ENCODE data around the gene TRAPPC1. TPM values are rescaled to one million over a fixed set of nuclear protein-coding genes. Genes with fewer than 3 reads are reported as not detected.

The TRAPPC1 gene
- total and polyA plus RNA-seq, 3 donors from 2014 or later, result 76.1 to 115 (median 96.1) TPM

GRCh38 chr17:7894226-7894625, 37.5 kb downstream of the TRAPPC1 start:
- no peak overlapping the region for H3K27ac ChIP-seq
- DNase-seq, result no peak
- H3K9me3 ChIP-seq, result no peaks in the 10 kb centered on the region
- intact Hi-C loops (cut with DNase I; ENCODE audit: low total_unique reads), result no loop called here
- H3K4me3 ChIP-seq, result no peak overlapping the region
- H3K4me1 ChIP-seq, result peaks cover 10% of the 10 kb centered on the region
- WGBS, 2 donors, result 91 to 95% methylated on average over 9 of the region's 9 CpGs
- no peak for TF ChIP-seq CTCF (IDR thresholded peaks at IDR 0.05)
- no peak for TF ChIP-seq POLR2A (IDR thresholded peaks at IDR 0.05)
- no peaks in the 10 kb centered on the region for H3K36me3 ChIP-seq (ENCODE audit: low read depth, missing control alignments)
- no peaks in the 10 kb centered on the region for H3K27me3 ChIP-seq

- intact Hi-C loops (cut with DNase I; ENCODE audit: low total_unique reads), result no loop called here
- H3K4me3 ChIP-seq, result no peak overlapping the region
- 81 to 87% methylated on average over 13 to 15 of the region's 15 CpGs for WGBS, 2 donors
- no peaks in the 10 kb centered on the region for H3K27me3 ChIP-seq
- no peak for DNase-seq
- TF ChIP-seq CTCF (IDR thresholded peaks at IDR 0.05) (no peak), POLR2A (IDR thresholded peaks at IDR 0.05) (no peak)
- peaks cover 19% of the 10 kb centered on the region for H3K4me1 ChIP-seq
- no peaks in the 10 kb centered on the region for H3K36me3 ChIP-seq (ENCODE audit: low read depth, missing control alignments)
- no peak overlapping the region for H3K27ac ChIP-seq
- no peaks in the 10 kb centered on the region for H3K9me3 ChIP-seq
Observed at GRCh38 chr17:7893187-7893880, 38.4 kb downstream of the TRAPPC1 start.

GRCh38 chr17:7889166-7889955, 42.4 kb downstream of the TRAPPC1 start:
- DNase-seq, result peak; percentile 97
- H3K36me3 ChIP-seq (ENCODE audit: low read depth, missing control alignments), result no peaks in the 10 kb centered on the region
- intact Hi-C loops (cut with DNase I; ENCODE audit: low total_unique reads), result no loop called here
- H3K27me3 ChIP-seq, result no peaks in the 10 kb centered on the region
- H3K4me1 ChIP-seq, result peaks cover 37% of the 10 kb centered on the region
- peak overlapping the region; percentile 87 to 91 for H3K27ac ChIP-seq
- H3K9me3 ChIP-seq, result no peaks in the 10 kb centered on the region
- no peak overlapping the region for H3K4me3 ChIP-seq
- 37 to 50% methylated on average over 9 to 11 of the region's 11 CpGs for WGBS, 2 donors
- TF ChIP-seq CTCF (IDR thresholded peaks at IDR 0.05) (peak; percentile 30 to 70 (median 56)), POLR2A (IDR thresholded peaks at IDR 0.05) (no peak)

- no peak for TF ChIP-seq POLR2A (IDR thresholded peaks at IDR 0.05)
- no peak for TF ChIP-seq CTCF (IDR thresholded peaks at IDR 0.05)
- Histone ChIP-seq H3K36me3 (ENCODE audit: low read depth, missing control alignments) (no peaks in the 10 kb centered on the region), H3K9me3 (no peaks in the 10 kb centered on the region), H3K4me3 (peak within 1 kb of the TSS; percentile 27 to 74), H3K4me1 (peaks cover 44% of the 10 kb centered on the region), H3K27me3 (no peaks in the 10 kb centered on the region), H3K27ac (peak within 1 kb of the TSS; percentile 87 to 91)
- DNase-seq, result no peak
- 10 to 29% methylated on average over 9 to 18 of the region's 18 CpGs for WGBS, 2 donors
- intact Hi-C loops (cut with DNase I; ENCODE audit: low total_unique reads), result no loop called here
Observed at GRCh38 chr17:7888184-7888920, 43.4 kb downstream of the TRAPPC1 start, which contains the start of gene CHD3. CHD3 (plus strand) TSS chr17:7888789; CDS start chr17:7889001, 212 bp downstream.
